Superior temporal gyrus (tissue), 1 donor: ENCODE results near the gene TACC3.
"Not testable (repeated sequence)": the region's sequence is repeated elsewhere in the genome, so short reads cannot be mapped to it uniquely, and the experiment has no call there.

Source experiments
- DNase-seq: peaks from one replicate; pipeline ENCODE4 v3.0.0-alpha.2; 2016; ENCODE audit errors: extremely low spot score

TACC3 gene

GRCh38 chr4:1721003-1721665, at the start of gene TACC3, which contains the start of gene TMEM129:
TACC3 (plus strand) TSS chr4:1721521; CDS start chr4:1723422, 1,901 bp downstream.
TMEM129 (minus strand) TSS chr4:1721323; CDS start chr4:1720837, 486 bp downstream.
- peak; percentile 94 for DNase-seq

- DNase-seq, result no peak
Measured at GRCh38 chr4:1673671-1674070, 47.6 kb upstream of the TACC3 start.

GRCh38 chr4:1674682-1675081, 46.6 kb upstream of the TACC3 start:
- peak; percentile 72 for DNase-seq

DNA sequence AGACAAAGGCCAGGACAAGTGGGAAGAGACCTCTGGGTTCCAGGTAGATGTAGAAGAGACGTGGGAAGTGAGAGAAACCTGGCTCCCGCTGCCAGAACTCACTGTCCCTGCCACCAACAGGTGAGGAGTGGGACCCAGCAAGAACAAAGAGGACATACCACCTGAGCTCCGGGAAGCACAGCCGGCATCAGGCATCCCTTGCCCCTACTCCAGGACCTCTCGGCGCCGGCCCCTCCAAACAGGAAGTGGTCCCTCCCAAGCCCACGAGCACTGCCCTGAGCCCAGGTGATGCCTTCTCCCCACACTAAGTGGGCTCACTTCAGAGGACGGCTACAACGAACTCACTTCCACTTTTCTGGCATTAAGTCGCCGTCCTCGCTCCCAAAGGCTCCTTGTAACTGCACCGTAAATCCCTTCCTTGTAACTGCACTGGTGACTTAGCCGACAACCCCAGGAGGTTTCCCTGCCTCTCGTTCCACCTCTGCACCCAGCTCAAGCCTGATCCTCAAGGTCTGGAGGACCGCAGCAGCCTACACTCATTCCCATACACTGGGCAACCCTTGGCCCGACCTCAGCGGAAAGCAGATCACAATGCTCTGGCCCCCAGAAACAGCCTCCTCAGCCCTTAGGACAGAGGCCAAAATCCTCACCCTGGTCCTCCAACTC, 46.1 kb upstream of the TACC3 start:
- DNase-seq, result no peak

DNA sequence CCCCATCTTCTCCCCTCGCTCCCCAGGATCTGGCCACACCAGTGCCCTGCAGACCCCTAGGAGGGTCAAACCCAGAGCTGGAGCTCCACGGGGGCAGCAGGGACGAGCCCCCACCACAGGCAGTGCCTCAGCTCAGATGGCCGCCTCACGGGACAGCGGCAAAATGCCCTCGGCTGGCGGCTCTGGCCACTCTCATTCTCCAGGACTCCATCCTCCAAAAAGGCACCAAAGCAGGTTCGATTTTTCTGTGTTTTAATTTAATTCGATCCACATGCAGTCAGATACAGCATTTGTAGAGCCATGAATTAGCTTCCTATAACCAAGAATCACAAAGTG, 45.6 kb upstream of the TACC3 start:
- no peak for DNase-seq

GRCh38 chr4:1676605-1677525, 44.5 kb upstream of the TACC3 start:
- DNase-seq, result no peak

DNA sequence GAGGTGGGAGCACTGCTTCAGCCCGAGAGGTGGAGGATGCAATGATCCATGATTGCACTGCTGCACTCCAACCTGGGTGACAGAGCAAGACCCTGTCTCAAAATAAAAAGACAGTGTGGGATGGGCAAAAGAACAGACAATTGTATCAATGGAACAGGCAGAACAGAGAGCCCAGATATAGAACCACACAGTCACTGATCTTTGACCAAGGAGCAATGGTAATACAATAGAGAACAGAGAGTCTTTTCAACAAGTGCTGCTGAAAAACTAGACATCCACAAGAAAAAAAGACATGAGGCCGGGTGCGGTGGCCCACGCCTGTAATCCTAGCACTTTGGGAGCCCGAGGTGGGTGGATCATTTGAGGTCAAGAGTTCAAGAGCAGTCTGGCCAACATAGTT, 43.1 kb upstream of the TACC3 start:
- no peak for DNase-seq

- DNase-seq, result no peak
Measured at GRCh38 chr4:1682860-1683259, 38.5 kb upstream of the TACC3 start.

- DNase-seq, result peak; percentile 52
Measured at GRCh38 chr4:1683261-1683735, 38.0 kb upstream of the TACC3 start.

DNA sequence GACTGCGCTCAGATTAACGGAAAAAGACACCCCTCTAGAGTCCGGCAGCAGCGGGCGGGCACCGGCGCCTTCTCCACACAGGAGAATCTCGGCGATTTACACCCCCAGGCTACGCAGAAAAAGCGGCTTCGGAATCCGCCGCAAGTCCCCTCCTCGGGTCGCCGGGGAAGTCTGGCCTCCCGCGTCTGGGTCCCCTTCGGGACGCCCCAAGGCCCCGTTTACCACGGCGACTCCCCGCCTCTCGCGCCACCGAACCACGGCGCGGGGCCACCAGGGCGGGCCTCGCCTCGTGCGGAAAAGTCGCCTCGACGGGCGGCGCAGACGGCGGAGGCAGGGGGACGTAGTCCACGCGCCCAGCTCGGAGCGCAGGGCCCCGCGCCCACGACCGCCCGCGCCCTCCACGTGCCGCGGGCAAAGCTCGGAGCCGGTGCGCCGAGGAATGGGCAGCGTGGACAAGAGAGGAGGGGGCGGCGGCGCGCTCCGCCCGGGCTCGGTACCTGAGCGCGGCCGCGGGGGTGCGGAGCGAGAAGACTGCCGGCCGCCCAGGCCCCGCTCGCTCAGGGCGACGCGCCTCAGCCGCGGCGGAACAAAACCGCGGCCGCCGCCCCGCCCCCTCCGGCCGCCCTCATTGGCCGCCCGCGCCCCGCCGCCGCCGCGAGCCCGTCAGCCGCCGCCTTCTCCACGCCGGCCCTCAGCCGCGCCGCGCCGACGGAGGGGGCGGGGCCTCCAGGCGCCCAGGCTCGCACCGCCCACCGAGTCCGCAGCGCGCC, 37.4 kb upstream of the TACC3 start, which contains the start of gene FAM53A:
FAM53A (minus strand) TSS at position 578 of the 770 bp plus-strand sequence. CDS start 15,572 bp downstream, outside the sequence.
- peak; percentile 77 for DNase-seq

GRCh38 chr4:1684506-1685234, 36.7 kb upstream of the TACC3 start:
- no peak for DNase-seq

- DNase-seq, result no peak
Measured at GRCh38 chr4:1685235-1686150, 35.8 kb upstream of the TACC3 start.

DNA sequence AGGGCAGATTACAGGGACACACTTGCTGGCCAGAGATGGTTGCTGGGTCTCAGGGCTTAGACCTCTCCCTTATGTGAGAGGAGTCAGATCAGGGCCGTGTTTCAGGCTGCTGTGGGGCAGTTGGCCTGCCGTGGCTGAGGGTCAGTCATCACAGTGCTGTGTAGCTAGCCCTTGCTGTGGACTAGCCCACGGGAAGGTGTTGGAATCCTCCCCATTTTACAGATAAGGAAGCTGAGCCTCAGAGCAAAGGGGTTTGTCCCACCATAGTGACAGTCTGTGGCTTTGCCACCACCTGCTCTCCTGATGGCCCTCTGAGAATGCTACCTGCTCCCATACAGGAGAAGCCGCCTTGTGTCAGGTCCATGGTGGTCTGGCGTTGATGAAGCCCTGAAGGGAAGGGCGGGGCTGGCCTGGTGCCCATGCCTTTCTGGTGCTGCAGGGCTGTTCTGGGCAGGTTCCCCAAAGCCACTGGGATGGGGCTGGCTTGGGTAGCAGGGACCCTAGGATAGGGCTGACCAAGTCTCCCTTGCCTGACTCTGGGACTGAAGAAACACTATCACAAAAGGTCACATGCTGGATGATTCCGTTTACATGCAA, 34.8 kb upstream of the TACC3 start:
- no peak for DNase-seq

DNA sequence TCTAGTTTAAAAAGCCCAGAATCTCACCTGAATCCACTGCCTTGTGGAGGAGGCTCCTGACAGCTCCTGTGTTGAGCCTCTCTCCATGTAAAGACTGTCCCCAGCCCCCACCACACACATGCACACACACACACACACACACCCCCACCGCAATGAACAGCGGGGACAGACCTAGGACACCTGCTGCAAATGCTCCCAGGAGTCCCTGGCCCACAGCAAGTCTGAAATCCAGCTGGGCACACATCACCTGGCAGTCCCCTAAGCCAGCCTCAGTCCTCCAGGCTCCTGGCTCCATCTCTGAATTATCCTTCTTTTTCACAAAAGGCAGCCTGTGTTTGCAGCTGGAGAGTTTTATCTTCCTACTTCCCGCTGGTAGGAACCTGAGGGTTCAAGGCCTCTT, 30.6 kb upstream of the TACC3 start:
- no peak for DNase-seq

- DNase-seq, result no peak
Measured at GRCh38 chr4:1691737-1692373, 29.5 kb upstream of the TACC3 start.

DNA sequence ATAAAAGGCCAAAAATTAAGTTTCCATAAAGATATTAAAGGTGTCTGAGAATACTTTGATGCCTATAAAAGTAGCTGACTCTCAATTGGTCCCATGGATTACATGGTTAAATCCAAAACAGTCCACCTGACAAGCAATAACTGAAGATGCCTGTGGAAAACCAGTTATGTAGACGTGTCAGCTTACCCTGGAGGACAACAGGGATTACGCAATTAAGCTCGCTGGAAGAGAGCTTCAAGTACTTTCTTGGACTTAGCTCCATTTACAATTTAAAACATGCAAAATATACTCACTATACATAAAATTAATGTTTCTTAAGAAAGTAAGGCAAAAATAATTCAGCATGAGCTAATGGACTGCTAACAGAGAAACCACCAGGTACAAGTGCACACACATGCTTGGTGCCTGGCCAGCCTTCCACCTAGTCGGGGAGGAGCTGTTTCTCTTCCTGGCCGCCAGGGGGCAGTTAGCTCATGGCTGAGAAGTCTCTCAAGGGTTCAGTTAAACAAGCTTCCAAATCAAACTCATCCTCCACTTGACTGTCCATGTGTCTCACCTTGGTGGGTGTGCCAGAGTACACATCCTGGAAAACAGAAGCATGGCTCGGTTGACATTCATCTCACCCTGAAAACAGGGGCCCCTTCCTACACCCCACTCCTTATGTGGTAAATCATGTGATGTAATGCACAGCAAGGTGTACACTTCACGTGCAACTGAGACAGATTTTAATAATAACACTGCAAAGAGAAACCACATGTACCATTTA, 28.0 kb upstream of the TACC3 start:
- DNase-seq, result peak; percentile 84

GRCh38 chr4:1695913-1696312, 25.4 kb upstream of the TACC3 start:
- no peak for DNase-seq

DNA sequence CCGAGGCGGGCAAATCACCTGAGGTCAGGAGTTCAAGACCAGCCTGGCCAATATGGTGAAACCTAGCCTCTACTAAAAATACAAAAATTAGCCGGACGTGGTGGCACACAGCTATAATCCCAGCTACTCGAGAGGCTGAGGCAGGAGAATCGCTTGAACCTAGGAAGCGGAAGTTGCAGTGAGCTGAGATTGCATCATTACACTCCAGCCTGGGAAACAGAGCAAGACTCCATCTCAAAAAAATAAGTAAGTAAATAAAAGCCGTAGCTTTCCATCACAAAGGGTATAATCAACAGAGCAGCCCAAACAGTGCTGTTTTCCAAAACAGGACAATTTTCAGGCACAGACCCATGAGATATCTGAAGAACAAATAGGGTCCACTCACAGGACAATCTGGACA, 19.6 kb upstream of the TACC3 start:
- DNase-seq, result not testable (repeated sequence)
